Measurements from ENCODE around the gene TGFBR3. TPM values are rescaled to one million over a fixed set of nuclear protein-coding genes. Genes with fewer than 3 reads are reported as not detected.
A peak's percentile ranks its signal among the peaks of the same experiment; 100 is the strongest.

The TGFBR3 gene
- total RNA-seq, 1 experiment from 2014 or later, result 1.3 TPM

DNA sequence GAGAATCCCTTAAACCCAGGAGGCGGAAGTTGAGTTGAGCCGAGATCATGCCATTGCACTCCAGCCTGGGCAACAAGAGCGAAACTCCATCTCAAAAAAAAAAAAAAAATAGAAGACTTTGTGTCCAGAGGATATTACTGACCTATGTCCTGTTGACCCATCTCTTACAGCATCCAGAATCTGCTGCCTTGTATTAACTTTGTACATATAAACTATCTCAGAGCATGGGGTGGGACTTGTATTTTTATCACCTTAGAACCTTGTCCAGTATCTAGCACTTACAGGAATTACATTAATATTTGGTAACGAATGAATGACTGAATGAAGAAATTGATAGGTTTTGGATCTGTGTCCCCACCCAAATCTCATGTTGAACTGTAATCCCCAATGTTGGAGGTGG lies 117.8 kb downstream of the TGFBR3 start:
- DNase-seq, result no peak
- no peaks in the 10 kb centered on the region for H3K36me3 ChIP-seq
- H3K9me3 ChIP-seq, result no peaks in the 10 kb centered on the region
- no peaks in the 10 kb centered on the region for H3K27me3 ChIP-seq
- no peak overlapping the region for H3K4me3 ChIP-seq

DNA sequence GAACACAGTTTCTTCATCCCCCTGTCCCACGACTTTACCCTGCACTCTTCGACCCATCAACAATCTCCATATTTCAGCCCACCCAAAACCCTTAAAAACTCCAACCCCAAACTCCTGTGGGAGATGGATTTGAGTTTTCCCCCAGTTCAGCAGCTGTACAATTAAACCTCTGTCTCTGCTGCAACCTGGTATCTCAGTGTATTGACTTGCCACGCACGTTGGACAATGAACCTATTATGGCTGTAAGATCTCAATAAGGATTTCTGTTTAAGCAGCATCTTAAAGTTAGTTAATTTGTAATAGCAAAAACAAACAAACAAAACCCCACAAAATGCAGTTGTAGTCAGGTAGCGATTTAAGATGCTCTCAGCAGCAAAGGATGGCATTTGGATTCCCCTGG lies 119.1 kb downstream of the TGFBR3 start:
- DNase-seq, result no peak
- H3K27me3 ChIP-seq, result no peaks in the 10 kb centered on the region
- H3K9me3 ChIP-seq, result no peaks in the 10 kb centered on the region
- H3K36me3 ChIP-seq, result no peaks in the 10 kb centered on the region
- no peak overlapping the region for H3K4me3 ChIP-seq

DNA sequence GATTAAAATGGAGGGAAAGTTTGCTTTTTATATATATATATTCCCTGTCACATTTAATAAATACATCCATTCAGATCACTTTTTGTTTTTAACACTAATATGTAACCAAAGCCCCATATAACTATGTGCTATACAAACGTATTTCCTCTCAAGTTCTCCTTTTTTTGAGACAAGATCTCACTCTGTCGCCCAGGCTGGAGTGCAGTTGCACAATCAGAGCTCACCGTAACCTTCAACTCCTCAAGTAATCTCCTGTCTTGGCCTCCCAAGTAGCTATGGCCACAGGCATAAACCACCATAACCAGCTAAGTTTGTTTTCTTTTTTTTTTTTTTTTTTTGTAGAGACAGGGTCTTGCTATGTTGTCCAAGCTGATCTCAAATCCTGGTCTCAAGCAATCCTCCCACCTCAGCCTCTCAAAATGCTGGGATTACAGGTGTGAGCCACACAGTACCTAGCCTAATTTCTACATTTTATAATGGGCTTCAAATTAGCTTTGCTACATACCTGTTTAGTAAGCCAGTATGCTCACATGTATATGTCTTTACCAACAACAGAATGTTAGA lies 120.0 kb downstream of the TGFBR3 start:
- no peak overlapping the region for H3K4me3 ChIP-seq
- DNase-seq, result no peak

DNA sequence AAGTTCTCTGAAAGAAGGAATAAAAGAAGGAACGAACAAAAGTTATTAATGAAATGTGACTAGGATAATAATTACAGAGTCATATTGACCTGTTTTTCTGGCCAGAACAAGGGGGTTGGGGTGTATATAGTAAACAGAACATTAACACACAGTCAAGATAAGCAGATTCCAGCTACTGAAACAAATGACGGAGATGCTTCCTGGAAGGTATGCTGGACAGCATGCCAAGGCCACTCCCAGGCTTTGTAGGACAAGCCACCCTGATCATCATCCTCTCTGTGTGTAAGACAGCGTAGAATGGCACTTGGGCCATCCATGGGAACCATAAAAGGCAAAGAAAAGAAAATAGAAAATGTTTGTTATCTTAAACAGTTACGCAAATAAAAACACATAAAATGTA lies 120.7 kb downstream of the TGFBR3 start:
- no peaks in the 10 kb centered on the region for H3K27me3 ChIP-seq
- H3K36me3 ChIP-seq, result no peaks in the 10 kb centered on the region
- no peak overlapping the region for H3K4me3 ChIP-seq
- no peak for DNase-seq
- no peaks in the 10 kb centered on the region for H3K9me3 ChIP-seq

More for the DNA sequence above, 120.0 kb downstream of the TGFBR3 start:
- Histone ChIP-seq H3K36me3 (no peaks in the 10 kb centered on the region), H3K27me3 (no peaks in the 10 kb centered on the region), H3K9me3 (no peaks in the 10 kb centered on the region)

- no peaks in the 10 kb centered on the region for H3K27me3 ChIP-seq
- DNase-seq, result no peak
- H3K4me3 ChIP-seq, result no peak overlapping the region
- no peaks in the 10 kb centered on the region for H3K36me3 ChIP-seq
- H3K9me3 ChIP-seq, result no peaks in the 10 kb centered on the region
Measured at GRCh38 chr1:91764471-91765115, 121.4 kb downstream of the TGFBR3 start.

- no peak for DNase-seq
- Histone ChIP-seq H3K4me3 (no peak overlapping the region), H3K9me3 (no peaks in the 10 kb centered on the region), H3K27me3 (no peaks in the 10 kb centered on the region), H3K36me3 (no peaks in the 10 kb centered on the region)
Measured at GRCh38 chr1:91763252-91763651, 122.7 kb downstream of the TGFBR3 start.

- Histone ChIP-seq H3K9me3 (no peaks in the 10 kb centered on the region), H3K36me3 (no peaks in the 10 kb centered on the region), H3K27me3 (no peaks in the 10 kb centered on the region), H3K4me3 (no peak overlapping the region)
- no peak for DNase-seq
Measured at GRCh38 chr1:91761295-91761721, 124.6 kb downstream of the TGFBR3 start.

DNA sequence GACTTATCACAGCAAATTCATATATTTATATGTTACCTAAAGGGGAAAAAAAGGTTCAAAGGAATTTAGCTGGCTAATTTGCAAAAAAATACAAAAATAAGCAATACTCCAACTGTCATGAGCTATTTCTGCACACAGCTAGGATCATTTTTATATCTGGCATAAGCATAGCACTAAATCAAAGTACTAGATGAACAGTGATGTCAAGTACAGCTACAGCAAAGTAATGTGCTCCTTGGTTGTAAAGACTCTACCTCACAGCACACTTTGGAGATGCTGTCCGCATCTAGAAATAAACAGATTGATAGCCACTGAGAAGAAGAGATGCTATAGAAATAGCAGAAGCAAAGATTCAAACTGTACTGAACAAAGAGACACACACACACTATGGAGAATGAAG lies 125.4 kb downstream of the TGFBR3 start:
- H3K9me3 ChIP-seq, result no peaks in the 10 kb centered on the region
- no peak overlapping the region for H3K4me3 ChIP-seq
- DNase-seq, result no peak
- H3K36me3 ChIP-seq, result no peaks in the 10 kb centered on the region
- no peaks in the 10 kb centered on the region for H3K27me3 ChIP-seq

DNA sequence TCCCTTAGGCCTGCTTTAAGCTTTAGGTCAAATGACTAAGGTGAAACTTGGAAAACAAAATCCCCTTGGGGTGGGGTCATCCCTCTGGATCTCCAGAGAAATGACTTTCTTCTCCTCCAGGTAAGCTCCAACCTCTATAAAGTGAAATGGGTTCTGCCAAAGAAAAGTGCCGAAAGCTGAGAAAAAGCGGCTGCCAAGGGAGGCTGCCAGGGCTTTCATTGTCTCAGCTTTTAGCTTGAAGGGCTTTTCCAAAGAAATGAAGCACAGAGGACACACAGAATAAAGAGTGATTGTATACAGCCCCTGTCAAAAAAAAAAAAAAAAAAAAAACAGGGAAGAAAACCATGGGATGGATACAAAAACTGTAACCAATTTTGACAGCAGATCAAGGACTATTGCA lies 126.9 kb downstream of the TGFBR3 start:
- Histone ChIP-seq H3K27me3 (no peaks in the 10 kb centered on the region), H3K9me3 (no peaks in the 10 kb centered on the region), H3K4me3 (no peak overlapping the region), H3K36me3 (no peaks in the 10 kb centered on the region)
- DNase-seq, result no peak

DNA sequence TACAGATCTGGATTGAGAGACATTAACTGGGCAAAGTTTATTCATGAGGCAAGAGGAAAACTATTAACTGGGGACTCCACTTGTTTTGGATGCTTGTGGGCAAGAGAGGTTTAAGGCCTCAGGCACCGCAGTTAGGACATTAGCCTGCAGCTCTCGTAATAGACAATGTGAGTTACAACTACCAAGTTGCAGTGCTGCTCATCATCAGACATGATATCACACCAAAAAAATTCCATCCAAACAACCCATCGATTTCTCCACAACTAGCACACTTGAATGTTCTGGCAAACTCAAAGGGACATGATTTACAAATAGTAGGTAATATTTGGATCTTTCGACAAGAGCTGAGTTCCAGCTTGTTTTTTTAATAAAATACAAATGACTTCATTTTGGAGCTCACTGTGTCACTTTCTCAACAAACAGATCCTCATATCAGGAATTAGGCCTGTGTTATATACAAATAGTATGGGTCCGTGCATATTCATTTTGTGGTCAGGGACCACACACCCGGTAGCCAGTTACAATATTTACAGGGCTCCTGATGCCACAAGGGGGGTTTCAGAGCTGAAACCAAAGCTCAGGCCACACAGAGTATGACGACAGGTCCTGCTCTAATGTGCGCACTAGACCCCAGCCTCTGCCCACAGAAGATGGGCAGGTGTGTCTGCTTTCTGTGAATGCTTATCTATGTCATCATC lies 128.0 kb downstream of the TGFBR3 start:
- no peaks in the 10 kb centered on the region for H3K9me3 ChIP-seq
- no peak overlapping the region for H3K4me3 ChIP-seq
- no peaks in the 10 kb centered on the region for H3K36me3 ChIP-seq
- no peaks in the 10 kb centered on the region for H3K27me3 ChIP-seq
- no peak for DNase-seq

- no peaks in the 10 kb centered on the region for H3K36me3 ChIP-seq
- H3K4me3 ChIP-seq, result no peak overlapping the region
- no peaks in the 10 kb centered on the region for H3K9me3 ChIP-seq
- H3K27me3 ChIP-seq, result no peaks in the 10 kb centered on the region
- DNase-seq, result no peak
Measured at GRCh38 chr1:91755702-91756287, 130.2 kb downstream of the TGFBR3 start.

GRCh38 chr1:91754816-91755580 lies 131.0 kb downstream of the TGFBR3 start:
- DNase-seq, result no peak
- H3K9me3 ChIP-seq, result no peaks in the 10 kb centered on the region
- H3K4me3 ChIP-seq, result no peak overlapping the region
- H3K36me3 ChIP-seq, result no peaks in the 10 kb centered on the region
- H3K27me3 ChIP-seq, result no peaks in the 10 kb centered on the region

DNA sequence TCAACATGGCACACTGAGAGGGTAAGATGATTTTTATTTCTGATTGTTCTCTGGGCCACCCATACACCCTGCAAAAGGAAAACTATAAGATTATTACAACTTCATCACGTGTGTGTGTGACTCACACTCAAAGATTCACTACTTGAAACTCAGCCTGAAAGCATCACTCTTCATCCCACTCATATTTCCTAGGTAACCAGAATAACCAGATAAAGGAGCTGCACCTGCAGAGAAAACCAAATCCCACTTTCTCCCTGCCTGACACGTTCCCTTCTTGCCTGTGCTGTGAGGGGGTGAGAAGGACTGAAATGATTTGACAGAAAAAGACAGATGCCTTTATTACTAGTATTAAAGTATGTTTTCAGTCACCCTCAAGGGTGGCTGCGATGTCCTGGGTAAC lies 131.6 kb downstream of the TGFBR3 start:
- no peak overlapping the region for H3K4me3 ChIP-seq
- no peak for DNase-seq
- H3K27me3 ChIP-seq, result no peaks in the 10 kb centered on the region
- no peaks in the 10 kb centered on the region for H3K9me3 ChIP-seq
- H3K36me3 ChIP-seq, result no peaks in the 10 kb centered on the region

GRCh38 chr1:91753878-91754277 lies 132.1 kb downstream of the TGFBR3 start:
- Histone ChIP-seq H3K27me3 (no peaks in the 10 kb centered on the region), H3K9me3 (no peaks in the 10 kb centered on the region), H3K4me3 (no peak overlapping the region), H3K36me3 (no peaks in the 10 kb centered on the region)
- no peak for DNase-seq

DNA sequence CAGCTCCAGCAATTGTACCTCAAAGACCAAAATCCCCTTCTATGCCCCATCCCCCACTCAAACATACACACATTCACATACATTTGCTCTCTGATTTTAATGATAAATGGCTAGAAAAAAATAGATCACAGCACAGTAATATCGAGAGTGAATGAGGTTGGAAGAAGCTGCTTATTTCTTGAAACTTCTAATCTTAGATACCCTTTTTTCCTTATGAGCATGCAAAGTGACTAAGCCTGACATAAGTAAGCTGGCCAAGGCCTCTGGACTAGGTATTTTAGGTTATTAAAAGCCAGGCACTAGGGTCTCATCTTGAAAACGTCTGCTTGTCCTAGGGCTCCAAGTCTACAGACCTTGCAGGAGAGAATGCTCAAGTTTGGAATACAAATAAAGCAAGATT lies 133.6 kb downstream of the TGFBR3 start:
- Histone ChIP-seq H3K4me3 (no peak overlapping the region), H3K9me3 (peaks cover 6% of the 10 kb centered on the region), H3K27me3 (no peaks in the 10 kb centered on the region), H3K36me3 (no peaks in the 10 kb centered on the region)
- no peak for DNase-seq

DNA sequence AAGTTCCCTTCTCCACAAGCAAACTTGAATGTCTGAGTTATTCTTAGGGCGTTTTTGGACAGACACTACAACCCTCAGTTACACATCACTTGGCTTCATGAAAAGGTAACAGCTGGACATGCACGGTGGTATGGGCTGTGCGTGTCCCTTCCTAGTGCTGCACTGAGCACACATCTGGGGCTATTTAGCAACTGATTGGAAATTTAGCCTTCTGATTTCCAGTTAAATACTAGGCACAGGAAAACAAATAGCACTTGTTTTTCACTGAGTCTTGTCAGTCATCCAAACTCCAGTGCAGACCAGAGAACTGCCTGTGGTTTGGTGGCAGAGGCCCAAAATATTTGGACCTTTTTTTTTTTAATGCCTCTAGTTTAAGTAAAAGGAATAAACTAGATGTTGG lies 134.7 kb downstream of the TGFBR3 start:
- Histone ChIP-seq H3K9me3 (peaks cover 16% of the 10 kb centered on the region), H3K4me3 (no peak overlapping the region), H3K36me3 (no peaks in the 10 kb centered on the region), H3K27me3 (no peaks in the 10 kb centered on the region)
- DNase-seq, result peak; percentile 65

DNA sequence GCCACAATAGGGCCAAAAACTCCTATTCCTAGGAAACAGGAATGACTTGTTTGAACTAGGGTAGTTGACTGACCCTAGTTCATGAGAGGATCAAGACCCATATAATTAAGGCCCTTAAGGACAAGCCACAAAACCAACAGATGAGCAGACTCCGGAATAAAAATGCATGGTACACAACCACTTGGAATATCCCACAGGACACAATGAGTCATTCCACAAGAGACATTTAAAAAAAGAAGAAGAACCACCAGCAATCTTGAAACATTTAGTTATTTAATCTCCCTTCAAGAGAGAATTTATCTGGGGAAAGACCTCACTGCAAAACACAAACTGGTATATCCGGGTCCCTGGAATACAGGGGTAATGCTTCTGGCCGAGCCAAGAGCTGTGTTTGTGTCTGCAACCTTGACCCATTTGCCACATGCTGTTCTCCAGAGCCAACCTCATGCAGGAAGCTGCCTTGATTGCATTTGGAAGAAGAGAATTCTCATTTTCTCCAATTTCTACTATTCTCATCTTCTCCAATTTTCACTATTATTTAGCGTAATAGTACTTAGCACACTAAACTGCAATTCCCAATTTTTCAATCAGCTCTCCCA lies 135.5 kb downstream of the TGFBR3 start:
- no peak overlapping the region for H3K4me3 ChIP-seq
- H3K27me3 ChIP-seq, result no peaks in the 10 kb centered on the region
- DNase-seq, result no peak
- peaks cover 21% of the 10 kb centered on the region for H3K9me3 ChIP-seq
- no peaks in the 10 kb centered on the region for H3K36me3 ChIP-seq
